GM12878 (cell line): ENCODE measurements around the gene BPIFA1. TPM values are rescaled to one million over a fixed set of nuclear protein-coding genes. Genes with fewer than 3 reads are reported as not detected.

Source experiments
- ATAC-seq: fragments of 200-7000 bp; cut with Tn5 transposase; 3 replicates; pipeline ENCODE4 v1.9.1; 2020; ENCODE audit warnings: mild to moderate bottlenecking, moderate library complexity
- BruUV-seq: library from RNA; stranded (reverse); fragments of 400-500 nt; replicated peaks from 2 replicates; lab custom pipeline; 2021; lab: Mats Ljungman, UMichigan
- CTCF ChIA-PET: fragments of 300-600 bp; sonication (Branson Sonifier 250); formaldehyde crosslinking; extraction: SDS; loops from one replicate; lab custom pipeline; 2021; ENCODE audit warnings: inconsistent platforms; lab: Yijun Ruan, JAX
- POLR2A ChIA-PET: fragments of 350-600 bp; formaldehyde crosslinking; extraction: SDS; loops from one replicate; lab custom pipeline; 2021; ENCODE audit warnings: inconsistent platforms; lab: Charles Lee
- RAD21 ChIA-PET: fragments of 300-600 bp; sonication (Branson Sonifier 250); formaldehyde crosslinking; loops from one replicate; lab custom pipeline; 2023; ENCODE audit warnings: antibody characterized with exemption; ENCODE audit not compliant: unreplicated experiment; lab: Charles Lee
- SMC1A ChIA-PET: fragments of 300-600 bp; sonication (Branson Sonifier 250); formaldehyde crosslinking; loops from one replicate; lab custom pipeline; 2023; ENCODE audit not compliant: unreplicated experiment, uncharacterized antibody; lab: Charles Lee
- DNase-seq: peaks from one replicate; pipeline ENCODE4 v3.0.0-alpha.2; 2011; ENCODE audit warnings: low read depth, low spot score
- FAIRE-seq: peaks from 3 replicates; lab custom pipeline; 2011; peaks lifted over from hg19 to GRCh38; lab: Jason Lieb, UNC
- H2AFZ ChIP-seq: 2 replicates; pipeline ENCODE4 v1.6.0; 2011; ENCODE audit warnings: low read depth, low read length, control low read depth; ENCODE audit not compliant: control insufficient read depth
- H3K27ac ChIP-seq: 2 replicates; pipeline ENCODE4 v1.5.1; 2011; ENCODE audit warnings: control low read depth; ENCODE audit not compliant: control insufficient read depth, insufficient read depth
- H3K27me3 ChIP-seq, 2 experiments: replicated peaks in 1 of 2; 2 replicates each; pipeline versions ENCODE4 v1.6.0 to v1.6.1; 2011; ENCODE audit warnings: low read length in 1 of 2; ENCODE audit not compliant: control insufficient read depth in 2 of 2, insufficient read depth in 2 of 2
- H3K36me3 ChIP-seq, 2 experiments: 2 replicates each; pipeline ENCODE4 v1.5.1; 2011; ENCODE audit warnings: low read length in 1 of 2; ENCODE audit not compliant: control insufficient read depth in 2 of 2, insufficient read depth in 2 of 2
- H3K4me1 ChIP-seq: 2 replicates; pipeline ENCODE4 v1.6.1; 2011; ENCODE audit warnings: mild to moderate bottlenecking, low read length, moderate library complexity, mixed read lengths; ENCODE audit not compliant: control insufficient read depth, insufficient read depth
- H3K4me2 ChIP-seq: 2 replicates; pipeline ENCODE4 v1.6.0; 2011; ENCODE audit warnings: control low read depth; ENCODE audit not compliant: control insufficient read depth, insufficient read depth
- H3K4me3 ChIP-seq: fragments of 200-600 bp; sonication (generic); 2 replicates; pipeline ENCODE4 v1.5.1; 2016
- H3K79me2 ChIP-seq: 2 replicates; pipeline ENCODE4 v1.6.0; 2011; ENCODE audit warnings: low read length; ENCODE audit not compliant: control insufficient read depth, insufficient read depth
- H3K9ac ChIP-seq: 2 replicates; pipeline ENCODE4 v1.8.0; 2011; ENCODE audit warnings: low read length, control low read depth, mixed read lengths; ENCODE audit not compliant: control insufficient read depth, insufficient read depth
- H3K9me3 ChIP-seq: replicated peaks from 3 replicates; pipeline ENCODE4 v1.5.1; 2011; ENCODE audit warnings: mild to moderate bottlenecking, low read length; ENCODE audit not compliant: control insufficient read depth, insufficient read depth
- H4K20me1 ChIP-seq: 2 replicates; pipeline ENCODE4 v1.6.0; 2011; ENCODE audit not compliant: control insufficient read depth, insufficient read depth
- CHD2 ChIP-seq: IDR thresholded peaks from 2 replicates; pipeline ENCODE4 v1.6.1; 2011; ENCODE audit warnings: low read depth, low read length, improper control_type of control experiment, borderline replicate concordance
- LARP7 ChIP-seq: fragments of 450-650 bp; IDR thresholded peaks from 2 replicates; pipeline ENCODE4 v1.6.1; 2017; ENCODE audit warnings: mild to moderate bottlenecking
- SMAD1 ChIP-seq: fragments of 450-650 bp; IDR thresholded peaks from 2 replicates; pipeline ENCODE4 v1.6.1; 2018; ENCODE audit warnings: mild to moderate bottlenecking, low read depth; ENCODE audit not compliant: partially characterized antibody
- WGBS: methylation state at CpG from one replicate; pipeline ENCODE4 v1.1.6; 2016; ENCODE audit warnings: low lambda C conversion rate; ENCODE audit not compliant: insufficient replicate concordance, insufficient coverage; ENCODE audit errors: missing lambda C conversion rate; 5-methylcytosine and 5-hydroxymethylcytosine counted together
- in situ Hi-C: fragments of 300-500 bp; cut with MboI; formaldehyde crosslinking; loops from 9 replicates; pipeline ENCODE4 v1.14.3; 2018; ENCODE audit warnings: mixed read lengths
- intact Hi-C: fragments of 100-400 bp; cut with micrococcal nuclease; formaldehyde crosslinking; loops from one replicate; pipeline ENCODE4 v1.14.2; 2022; ENCODE audit not compliant: unreplicated experiment
- polyA plus RNA-seq, 11 experiments: library from polyadenylated mRNA; depleted of rRNA in 4 of 11; unstranded in 6 of 11; stranded (reverse) in 5 of 11; fragments of >200 nt; fragmentation: Nextera tagmentation in 4 of 11; fragmentation: Illumina TruSeq in 1 of 11; extraction: Ambion mirVana in 4 of 11; extraction: Trizol in 1 of 11; gene quantifications; 1 replicate in 1 of 11; 2 replicates in 10 of 11; pipeline versions ENCODE4 v1.2.1 to v1.2.3, GENCODE V29; 2011 to 2016; ENCODE audit warnings: inconsistent platforms in 2 of 11, missing spikeins in 2 of 11, low read depth in 1 of 11
- total RNA-seq, 4 experiments: library from RNA; depleted of rRNA in 3 of 4; stranded (reverse); fragments of >200 nt in 3 of 4; fragmentation: Illumina TruSeq in 1 of 4; extraction: Trizol in 1 of 4; gene quantifications; 2 replicates each; pipeline versions ENCODE4 v1.2.1 to v1.2.3, GENCODE V29; 2013 to 2021
- TF ChIP-seq, protein P1 (sequence below): fragments of 450-650 bp; IDR thresholded peaks from 2 replicates; pipeline ENCODE4 v1.6.1; 2018; ENCODE audit warnings: borderline replicate concordance, mild to moderate bottlenecking; ENCODE audit not compliant: partially characterized antibody
- TF ChIP-seq, protein P2 (sequence below): IDR thresholded peaks from 2 replicates; pipeline ENCODE4 v1.6.1; 2012; ENCODE audit warnings: mild to moderate bottlenecking, low read depth, low read length

The BPIFA1 gene
- total and polyA plus RNA-seq, 10 of the 15 experiments (the other 5 are each of a cell fraction or from before 2014, with no cell fraction given), result not detected

DNA sequence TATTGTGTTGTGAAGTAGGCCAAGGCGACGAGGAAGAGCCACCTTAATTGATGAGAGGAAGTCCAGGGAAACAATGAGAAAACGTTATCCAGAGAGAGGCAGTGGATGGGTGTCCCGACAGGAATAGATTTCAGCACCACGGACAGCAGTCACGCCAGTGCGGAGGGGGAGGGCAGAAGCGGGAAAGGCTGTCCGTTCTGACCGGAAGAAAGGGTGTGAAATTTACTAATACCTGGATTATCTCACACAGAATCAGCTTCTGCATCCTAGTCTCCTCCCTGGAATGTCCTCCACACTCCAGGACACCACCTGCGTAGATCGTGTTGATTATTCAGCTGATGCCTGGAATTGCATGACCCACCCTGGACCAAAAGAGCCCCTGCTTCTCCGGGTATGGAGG lies 26.0 kb upstream of the BPIFA1 start:
- CTCF ChIA-PET, result no interaction called here
- 0 out of 2 replicates have a peak, but pooled peaks cover 4% of the 10 kb centered on the region for H4K20me1 ChIP-seq
- ATAC-seq, result peak; percentile 47; the same call in 2 of the 3 replicates
- no peak overlapping the region for H3K27ac ChIP-seq
- RAD21 ChIA-PET, result no interaction called here
- intact Hi-C loops, result loop anchor here (5.0 kb wide), 3 partner anchors 47 to 307 kb away; no protein-coding TSS in a partner anchor
- no TSS peak for BruUV-seq
- no peak overlapping the region for H3K9ac ChIP-seq
- SMC1A ChIA-PET, result no interaction called here
- H3K27me3 ChIP-seq, result peaks cover 0 to 1% of the 10 kb centered on the region in 2 experiments; a peak in 1 of 4 replicates
- H3K79me2 ChIP-seq, result no peaks in the 10 kb centered on the region
- no peaks in the 10 kb centered on the region for H3K9me3 ChIP-seq
- DNase-seq, result no peak
- 24% methylated on average over 13 of the region's 13 CpGs for WGBS
- no peak overlapping the region for H2AFZ ChIP-seq
- POLR2A ChIA-PET, result no interaction called here
- no peak for TF ChIP-seq SMAD1
- TF ChIP-seq, protein P1, sequence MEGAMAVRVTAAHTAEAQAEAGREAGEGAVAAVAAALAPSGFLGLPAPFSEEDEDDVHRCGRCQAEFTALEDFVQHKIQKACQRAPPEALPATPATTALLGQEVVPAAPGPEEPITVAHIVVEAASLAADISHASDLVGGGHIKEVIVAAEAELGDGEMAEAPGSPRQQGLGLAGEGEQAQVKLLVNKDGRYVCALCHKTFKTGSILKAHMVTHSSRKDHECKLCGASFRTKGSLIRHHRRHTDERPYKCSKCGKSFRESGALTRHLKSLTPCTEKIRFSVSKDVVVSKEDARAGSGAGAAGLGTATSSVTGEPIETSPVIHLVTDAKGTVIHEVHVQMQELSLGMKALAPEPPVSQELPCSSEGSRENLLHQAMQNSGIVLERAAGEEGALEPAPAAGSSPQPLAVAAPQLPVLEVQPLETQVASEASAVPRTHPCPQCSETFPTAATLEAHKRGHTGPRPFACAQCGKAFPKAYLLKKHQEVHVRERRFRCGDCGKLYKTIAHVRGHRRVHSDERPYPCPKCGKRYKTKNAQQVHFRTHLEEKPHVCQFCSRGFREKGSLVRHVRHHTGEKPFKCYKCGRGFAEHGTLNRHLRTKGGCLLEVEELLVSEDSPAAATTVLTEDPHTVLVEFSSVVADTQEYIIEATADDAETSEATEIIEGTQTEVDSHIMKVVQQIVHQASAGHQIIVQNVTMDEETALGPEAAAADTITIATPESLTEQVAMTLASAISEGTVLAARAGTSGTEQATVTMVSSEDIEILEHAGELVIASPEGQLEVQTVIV, result no peak
- no peak for TF ChIP-seq LARP7
- TF ChIP-seq, protein P2, sequence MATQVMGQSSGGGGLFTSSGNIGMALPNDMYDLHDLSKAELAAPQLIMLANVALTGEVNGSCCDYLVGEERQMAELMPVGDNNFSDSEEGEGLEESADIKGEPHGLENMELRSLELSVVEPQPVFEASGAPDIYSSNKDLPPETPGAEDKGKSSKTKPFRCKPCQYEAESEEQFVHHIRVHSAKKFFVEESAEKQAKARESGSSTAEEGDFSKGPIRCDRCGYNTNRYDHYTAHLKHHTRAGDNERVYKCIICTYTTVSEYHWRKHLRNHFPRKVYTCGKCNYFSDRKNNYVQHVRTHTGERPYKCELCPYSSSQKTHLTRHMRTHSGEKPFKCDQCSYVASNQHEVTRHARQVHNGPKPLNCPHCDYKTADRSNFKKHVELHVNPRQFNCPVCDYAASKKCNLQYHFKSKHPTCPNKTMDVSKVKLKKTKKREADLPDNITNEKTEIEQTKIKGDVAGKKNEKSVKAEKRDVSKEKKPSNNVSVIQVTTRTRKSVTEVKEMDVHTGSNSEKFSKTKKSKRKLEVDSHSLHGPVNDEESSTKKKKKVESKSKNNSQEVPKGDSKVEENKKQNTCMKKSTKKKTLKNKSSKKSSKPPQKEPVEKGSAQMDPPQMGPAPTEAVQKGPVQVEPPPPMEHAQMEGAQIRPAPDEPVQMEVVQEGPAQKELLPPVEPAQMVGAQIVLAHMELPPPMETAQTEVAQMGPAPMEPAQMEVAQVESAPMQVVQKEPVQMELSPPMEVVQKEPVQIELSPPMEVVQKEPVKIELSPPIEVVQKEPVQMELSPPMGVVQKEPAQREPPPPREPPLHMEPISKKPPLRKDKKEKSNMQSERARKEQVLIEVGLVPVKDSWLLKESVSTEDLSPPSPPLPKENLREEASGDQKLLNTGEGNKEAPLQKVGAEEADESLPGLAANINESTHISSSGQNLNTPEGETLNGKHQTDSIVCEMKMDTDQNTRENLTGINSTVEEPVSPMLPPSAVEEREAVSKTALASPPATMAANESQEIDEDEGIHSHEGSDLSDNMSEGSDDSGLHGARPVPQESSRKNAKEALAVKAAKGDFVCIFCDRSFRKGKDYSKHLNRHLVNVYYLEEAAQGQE, result peak; percentile 97
- TF ChIP-seq CHD2, result 0 out of 2 replicates have a peak, but pooled peaks have one; percentile 29
- in situ Hi-C loops, result no loop called here
- H3K4me1 ChIP-seq, result no peaks in the 10 kb centered on the region
- no peak overlapping the region for H3K4me2 ChIP-seq
- no peak overlapping the region for H3K4me3 ChIP-seq
- FAIRE-seq, result no peak
- no peaks in the 10 kb centered on the region for H3K36me3 ChIP-seq
